Posterior cingulate gyrus (tissue), 11 donors: ENCODE measurements around the gene DYNC1I2.

Experiments
- DNase-seq, 10 donors: peaks; one replicate each; pipeline versions ENCODE4 v3.0.0 to v3.0.0-alpha.2; 2020 to 2021; ENCODE audit warnings: mixed read lengths in 3 of 10
- intact Hi-C: fragments of 100-400 bp; cut with DNase I; formaldehyde crosslinking; loops from one replicate; pipeline ENCODE4 v1.15.1; 2023

The DYNC1I2 gene

DNA sequence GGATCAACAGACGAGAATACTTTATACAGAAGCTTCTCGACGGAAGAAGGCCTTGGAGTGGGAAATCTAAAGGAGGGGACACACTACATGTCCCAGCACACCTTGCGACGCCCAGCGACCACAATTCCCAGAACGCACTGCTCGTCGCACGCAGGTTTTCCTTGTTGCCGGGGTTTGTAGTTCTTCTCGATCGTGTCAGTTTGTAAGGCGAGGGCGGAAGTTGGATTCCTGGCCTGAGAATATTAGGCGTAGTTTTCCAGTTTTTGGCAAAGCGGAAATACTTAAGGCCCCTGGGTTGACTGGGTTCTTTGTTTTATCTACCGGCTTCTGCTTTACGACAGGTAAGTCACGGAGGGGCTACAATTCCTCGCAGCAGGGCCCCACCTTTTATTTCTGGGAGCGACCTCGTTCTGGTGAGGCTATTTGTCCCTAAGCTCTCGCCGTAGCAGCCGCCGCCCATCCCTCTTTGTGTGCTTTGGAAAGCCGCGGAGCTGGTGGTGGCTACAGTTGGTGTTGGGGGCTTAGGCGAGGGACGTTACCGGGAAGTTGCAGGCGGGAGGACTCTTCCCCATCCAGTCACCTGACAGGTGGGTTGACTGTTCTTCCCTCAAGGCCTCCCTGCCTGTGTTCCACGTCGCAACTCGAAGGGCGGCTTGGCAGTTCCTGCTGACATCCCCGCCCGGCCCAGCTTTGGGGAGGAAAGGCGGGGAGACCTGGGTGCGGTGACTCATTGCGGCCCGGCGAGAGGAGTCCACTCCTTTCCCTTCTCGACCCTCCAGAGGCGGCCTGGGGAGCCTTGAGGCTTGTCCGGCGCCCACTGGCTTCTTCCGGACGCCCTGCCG lies at the start of gene DYNC1I2:
DYNC1I2 (plus strand) TSS at position 183 of the 842 bp plus-strand sequence. CDS start 2,687 bp downstream, outside the sequence.
- peak; percentile 88 to 99 (median 94) for DNase-seq
- intact Hi-C loops: loop anchor here (10.0 kb wide), 1 partner anchor 83 kb away; no protein-coding TSS in a partner anchor

DNA sequence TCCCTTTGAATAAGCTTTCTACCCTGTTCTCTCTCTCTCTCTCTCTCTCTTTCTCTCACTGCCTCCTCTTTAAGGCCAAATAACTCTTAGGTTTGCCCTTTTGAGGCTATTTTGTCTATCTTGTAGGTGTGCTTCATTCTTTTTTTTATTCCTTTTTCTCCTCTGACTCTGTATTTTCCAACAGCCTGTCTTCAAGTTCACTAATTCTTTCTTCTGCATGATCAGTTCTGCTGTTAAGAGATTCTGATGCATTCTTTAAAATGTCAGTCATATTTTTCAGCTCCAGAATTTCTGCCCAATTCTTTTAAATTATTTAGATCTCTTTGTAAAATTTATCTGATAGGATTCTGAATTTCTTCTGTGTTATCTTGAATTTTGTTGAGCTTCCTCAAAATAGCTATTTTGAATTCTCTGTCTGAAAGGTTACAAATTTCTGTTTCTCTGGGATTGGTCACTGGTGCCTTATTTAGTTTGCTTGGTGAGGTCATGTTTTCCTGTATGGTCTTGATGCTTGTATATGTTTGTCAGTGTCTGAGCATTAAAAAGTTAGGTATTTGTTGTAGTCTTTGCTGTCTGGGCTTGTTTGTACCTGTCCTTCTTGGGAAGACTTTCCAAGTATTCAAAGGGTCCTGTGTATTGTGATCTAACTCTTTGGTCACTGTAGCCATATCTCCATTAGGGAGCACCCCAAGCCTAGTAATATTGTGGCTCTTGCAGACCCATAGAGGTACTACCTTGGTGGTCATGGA lies 35.4 kb upstream of the DYNC1I2 start:
- no peak for DNase-seq
- intact Hi-C loops: no loop called here

DNA sequence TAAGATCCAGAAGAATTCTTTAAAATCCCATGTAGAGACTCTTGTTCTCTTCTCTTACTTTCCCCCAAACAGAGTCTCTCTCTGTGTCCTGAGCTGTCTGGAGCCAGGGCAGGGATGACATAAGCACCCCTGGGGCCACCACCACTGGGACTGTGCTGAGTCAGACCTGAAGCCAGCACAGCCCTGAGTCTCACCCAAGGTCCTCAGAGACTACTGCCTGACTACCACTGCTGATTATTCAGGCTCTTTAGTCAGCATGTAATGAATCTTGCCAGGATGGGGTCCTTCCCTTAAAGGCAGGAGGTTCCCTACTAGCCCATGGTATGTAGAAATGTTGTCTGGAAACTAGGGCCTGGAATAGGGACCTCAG lies 34.9 kb upstream of the DYNC1I2 start:
- intact Hi-C loops: no loop called here
- DNase-seq: no peak

DNA sequence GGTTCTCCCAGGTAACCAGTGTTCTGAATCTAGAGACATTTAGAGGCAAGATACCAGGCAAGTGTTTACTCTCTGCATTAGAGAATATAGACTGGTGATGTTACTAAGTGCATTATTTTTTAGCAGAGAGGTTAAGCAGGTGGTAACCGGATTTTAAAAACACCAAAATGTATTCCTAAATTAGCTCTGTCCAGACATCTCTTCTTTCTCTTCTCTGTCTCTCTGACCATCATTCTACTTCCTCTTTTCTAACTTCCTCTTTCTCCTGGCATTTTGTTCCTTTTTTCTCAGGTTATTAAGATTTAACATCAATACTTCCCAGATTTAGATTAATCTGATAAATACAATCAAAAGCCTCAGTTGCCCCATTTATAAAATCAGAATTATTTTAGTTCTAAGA lies 31.7 kb upstream of the DYNC1I2 start:
- DNase-seq: no peak
- intact Hi-C loops: no loop called here

DNA sequence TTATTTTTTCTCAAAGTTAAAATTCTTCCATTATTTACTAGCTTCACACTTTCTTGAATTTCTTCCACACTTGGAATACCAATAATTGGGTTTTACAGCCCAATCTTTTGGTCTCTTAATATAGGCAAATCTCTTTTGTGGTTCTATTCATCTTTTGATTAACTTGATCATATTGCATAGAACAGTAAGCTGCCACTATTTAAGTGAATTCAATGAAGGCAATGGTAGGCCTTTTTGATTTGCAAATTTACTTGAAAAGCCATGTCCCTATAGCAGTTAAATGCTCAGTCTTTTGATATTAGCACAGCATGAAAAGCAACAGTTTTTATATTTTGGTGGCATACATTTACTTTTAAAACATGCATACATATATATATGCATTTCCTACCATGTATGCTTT lies 20.2 kb upstream of the DYNC1I2 start:
- intact Hi-C loops: no loop called here
- no peak for DNase-seq

DNA sequence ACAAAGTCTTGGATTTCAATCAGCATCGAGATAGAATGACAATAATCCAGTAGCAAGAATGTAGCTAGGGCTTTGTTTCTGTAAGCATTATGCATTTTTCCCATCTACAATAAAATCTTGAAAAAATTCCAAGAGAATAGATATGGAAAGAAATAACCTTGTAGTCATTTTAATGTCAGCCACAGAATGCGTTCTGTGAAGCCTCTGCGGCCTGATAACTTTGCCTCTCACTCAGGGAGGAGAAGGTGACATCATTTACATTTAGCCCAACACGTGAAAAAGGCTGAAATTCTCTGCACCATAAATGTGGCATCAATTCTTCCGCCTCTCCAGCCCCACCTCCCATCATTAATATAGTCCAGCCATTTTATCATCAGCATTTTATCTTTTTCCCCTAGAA lies 19.1 kb upstream of the DYNC1I2 start:
- intact Hi-C loops: no loop called here
- DNase-seq: no peak

DNA sequence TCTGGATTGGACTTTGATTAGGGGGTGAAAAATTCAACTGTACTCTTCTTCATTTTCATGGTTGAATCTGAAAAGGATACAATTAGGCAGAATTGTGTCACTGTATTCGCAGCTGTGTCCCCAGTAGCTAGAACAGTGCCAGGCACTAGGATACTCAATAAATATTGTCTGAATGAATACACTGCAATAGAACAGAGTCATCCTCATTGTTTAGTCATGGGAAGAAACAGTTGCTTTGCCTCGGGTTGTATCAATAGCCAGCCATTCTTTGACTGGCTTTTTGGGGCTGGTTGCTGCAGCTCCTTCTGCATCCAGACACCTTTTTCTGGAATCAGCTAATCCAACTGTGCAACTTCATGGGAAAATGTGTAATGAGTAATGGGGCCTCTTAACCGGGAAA lies 18.1 kb upstream of the DYNC1I2 start:
- peak in 3 of 10 donors; percentile 5 to 22 (median 13) for DNase-seq
- intact Hi-C loops: no loop called here

DNA sequence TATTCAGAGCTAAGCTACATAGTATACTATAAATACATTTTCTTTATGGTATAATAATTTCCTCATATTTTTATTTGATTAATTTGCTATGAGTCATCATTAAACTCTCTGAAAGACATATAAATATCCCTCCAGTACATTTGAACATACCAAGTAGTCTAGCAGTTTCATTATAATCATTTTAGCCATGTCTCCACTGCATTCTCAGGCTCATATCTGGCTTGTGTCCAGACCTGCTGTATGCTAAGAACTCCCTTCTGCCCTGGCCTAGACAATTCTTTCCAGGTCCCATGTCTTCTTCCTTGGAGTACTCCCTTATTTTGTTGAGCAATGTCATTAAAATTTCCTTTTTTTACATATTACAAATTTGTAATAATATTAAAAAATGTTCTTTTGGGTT lies 16.6 kb upstream of the DYNC1I2 start:
- DNase-seq: no peak
- intact Hi-C loops: no loop called here

DNA sequence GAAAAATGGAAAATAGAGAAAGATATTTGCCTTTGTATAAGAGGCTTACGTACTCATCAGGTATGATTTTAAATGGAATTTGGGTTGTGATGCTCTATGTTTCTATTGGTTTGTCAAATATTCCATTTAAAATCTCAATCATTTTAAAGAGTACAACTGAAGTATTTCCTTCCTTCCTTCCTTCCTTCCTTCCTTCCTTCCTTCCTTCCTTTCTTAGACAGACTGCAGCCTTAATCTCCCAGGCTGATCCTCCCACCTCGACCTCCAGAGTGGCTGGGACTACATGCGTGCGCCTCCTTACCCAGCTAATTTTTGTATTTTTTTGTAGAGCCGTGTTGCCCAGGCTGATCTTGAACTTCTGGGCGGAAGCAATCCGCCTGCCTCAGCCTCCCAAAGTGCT lies 15.4 kb upstream of the DYNC1I2 start:
- no peak for DNase-seq
- intact Hi-C loops: no loop called here

DNA sequence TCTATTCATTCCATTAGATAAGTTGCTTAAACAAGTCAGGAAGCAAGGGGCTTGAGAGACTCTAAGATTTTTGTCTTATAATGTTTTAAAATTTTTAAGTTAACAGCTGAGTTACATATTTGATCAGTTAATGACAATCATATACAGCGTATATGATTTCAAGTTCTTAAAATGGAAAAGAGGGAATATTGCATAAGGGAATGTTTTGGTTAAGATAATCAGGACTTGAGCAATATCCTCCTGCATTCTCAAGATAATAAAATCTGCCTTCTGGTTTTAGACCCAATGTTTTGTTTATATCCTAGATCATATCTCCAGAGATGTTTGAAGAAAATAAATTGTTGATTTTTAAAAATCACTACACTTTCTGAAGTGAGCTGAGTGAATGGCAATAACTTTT lies 13.4 kb upstream of the DYNC1I2 start:
- intact Hi-C loops: no loop called here
- DNase-seq: no peak

DNA sequence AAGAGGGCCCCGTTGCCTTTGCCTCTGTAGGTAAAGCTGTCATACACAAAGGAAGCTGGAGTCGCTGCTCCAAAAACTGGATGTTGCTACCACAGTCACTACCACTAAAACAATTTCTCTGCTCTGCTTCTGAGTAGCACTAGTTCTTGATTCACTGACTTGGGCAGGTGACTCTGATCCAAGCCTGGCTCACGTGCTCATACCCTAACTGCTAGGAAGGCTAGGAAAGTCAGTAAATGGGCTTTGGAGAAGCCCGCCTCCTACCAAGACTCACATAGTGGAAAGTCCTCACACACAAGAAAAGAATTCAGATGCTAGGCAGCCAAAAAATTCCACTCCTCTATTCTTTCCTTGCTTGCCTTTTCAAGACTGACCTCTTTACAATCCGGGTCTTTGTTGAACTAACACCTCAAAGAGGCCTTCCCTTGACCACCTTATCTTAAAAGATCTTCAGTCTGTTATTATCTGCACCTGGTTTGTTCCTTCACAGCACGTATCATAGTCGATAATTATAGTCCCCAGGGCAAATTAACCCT lies 11.4 kb upstream of the DYNC1I2 start:
- intact Hi-C loops: no loop called here
- no peak for DNase-seq

DNA sequence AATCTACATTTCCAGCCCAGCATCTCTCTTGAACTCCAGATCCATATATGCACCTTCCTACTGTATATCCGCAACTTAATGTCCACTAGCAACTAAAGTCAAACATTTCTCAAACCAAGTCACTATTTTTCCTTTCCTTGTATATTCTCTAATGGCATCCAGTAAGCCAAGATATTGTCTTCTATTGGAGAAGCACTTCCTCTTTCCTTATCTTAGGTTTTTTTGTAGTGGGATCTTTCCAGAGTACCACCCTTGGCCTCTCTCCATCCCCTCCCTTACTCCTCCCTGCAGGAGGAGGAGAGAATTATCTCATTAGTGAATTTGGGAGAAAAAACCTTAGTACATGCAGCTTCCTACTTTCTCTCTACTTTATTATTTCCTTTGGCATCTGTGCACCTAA lies 8.7 kb upstream of the DYNC1I2 start:
- DNase-seq: no peak
- intact Hi-C loops: no loop called here

DNA sequence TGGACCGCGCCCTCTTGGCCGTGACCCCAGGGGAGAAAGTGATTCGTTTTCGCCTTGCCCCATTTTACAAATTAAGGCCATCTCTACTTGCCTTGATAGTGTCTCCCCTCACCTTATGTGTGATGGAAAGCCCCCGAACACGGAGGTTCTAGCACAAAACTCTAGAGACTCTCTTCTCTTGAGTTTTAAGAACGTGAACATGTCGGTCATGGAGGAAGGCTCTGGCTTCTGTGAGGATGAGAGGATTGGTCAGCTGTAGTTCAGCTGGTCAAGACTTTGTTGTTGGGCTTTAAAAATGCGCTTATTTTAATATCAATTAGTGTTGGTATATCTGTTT lies 828 bp downstream of the DYNC1I2 start:
- DNase-seq: peak in 1 of 10 donors; percentile 49
- intact Hi-C loops: loop anchor here (10.0 kb wide), 1 partner anchor 83 kb away; no protein-coding TSS in a partner anchor

DNA sequence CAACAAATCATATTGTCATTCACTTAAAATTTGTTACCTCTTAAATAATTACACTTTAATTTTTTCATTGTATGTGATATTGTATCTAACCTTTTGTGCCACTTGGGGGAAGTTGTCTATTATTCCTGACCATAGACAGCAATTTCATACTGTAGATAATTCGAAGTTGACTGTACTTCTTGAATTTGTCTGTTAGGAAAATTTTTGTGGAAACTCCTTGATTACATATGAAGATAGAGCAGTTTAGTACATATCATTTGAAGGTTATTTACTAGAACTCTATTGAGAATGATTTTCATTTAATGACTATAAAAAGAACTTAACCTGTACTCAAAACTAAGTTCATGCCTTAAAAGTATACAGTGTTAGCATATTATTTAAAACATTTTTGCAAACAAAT lies 5.1 kb downstream of the DYNC1I2 start:
- intact Hi-C loops: no loop called here
- no peak for DNase-seq

DNA sequence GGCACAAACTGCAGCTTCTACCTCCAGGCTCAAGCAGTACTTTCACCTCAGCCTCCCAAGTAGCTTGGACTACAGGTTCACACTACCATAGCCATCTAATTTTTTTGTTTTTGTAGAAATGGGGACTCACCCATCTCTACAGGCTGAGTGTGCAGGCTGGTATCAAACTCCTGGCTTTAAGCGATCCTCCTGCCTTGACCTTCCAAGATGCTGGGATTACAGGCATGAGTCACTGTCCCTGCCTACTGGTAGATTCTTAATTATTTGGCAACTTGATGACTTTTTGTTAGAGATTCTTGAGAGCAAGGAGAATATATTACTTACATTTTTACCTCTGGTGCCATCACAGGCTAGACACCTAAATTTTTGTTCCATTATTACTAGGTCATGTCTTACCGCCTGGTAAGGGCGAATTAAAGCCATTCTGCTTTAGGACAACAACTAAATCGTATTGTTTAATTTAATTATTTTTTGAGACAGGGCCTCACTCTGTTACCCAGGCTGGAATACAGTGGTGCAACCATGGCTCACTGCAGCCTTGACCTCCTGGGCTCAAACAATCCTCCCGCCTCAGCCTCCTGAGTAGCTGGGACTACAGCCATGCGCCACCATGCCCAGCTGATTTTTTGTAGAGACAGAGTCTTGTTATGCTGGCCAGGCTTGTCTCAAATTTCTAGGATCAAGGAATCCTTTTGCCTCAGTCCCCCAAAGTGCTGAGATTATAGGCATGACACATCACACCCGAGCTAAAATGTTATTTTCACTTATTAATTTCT lies 15.7 kb downstream of the DYNC1I2 start:
- no peak for DNase-seq
- intact Hi-C loops: loop anchor here (5.0 to 10.0 kb wide), 4 partner anchors 108 to 764 kb away; partner anchors contain the start of gene HAT1

DNA sequence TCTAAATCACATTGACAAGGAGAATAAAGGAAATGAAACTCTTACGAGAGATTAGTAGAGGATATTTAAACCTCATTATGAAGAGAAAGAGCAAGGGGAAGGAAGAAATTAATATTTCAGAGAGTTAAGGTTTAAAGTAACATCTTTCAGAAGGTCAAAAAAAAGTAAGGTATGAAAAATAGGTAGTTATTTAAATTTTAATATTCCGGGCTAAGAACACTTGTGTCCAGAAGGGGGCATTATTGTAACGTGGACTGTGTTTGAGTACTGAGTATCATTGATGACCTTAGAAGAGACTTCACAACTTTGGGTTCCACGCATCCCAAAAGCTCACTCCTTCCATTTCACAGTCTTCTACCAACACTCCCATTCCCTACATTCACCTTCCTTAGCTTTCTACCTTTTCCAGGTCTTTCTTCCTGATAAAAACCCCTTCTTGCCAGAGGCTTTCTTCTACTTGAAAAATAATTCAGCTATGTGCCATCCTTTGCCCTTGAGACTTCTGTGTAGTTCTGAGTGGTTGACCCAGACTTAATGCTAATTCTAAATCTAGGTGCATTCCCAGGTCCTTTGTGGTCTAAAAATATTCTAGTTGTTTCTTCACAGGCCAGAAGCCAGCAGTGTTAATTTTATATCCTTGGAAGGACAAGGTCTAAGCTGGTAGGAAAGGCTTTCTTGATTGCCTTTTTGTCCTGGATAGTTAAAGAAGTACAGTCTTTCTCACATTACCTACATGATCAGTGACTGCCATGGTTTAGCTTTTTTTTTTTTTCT lies 16.5 kb downstream of the DYNC1I2 start:
- intact Hi-C loops: loop anchor here (5.0 to 10.0 kb wide), 4 partner anchors 109 to 764 kb away; partner anchors contain the start of gene HAT1
- DNase-seq: no peak

DNA sequence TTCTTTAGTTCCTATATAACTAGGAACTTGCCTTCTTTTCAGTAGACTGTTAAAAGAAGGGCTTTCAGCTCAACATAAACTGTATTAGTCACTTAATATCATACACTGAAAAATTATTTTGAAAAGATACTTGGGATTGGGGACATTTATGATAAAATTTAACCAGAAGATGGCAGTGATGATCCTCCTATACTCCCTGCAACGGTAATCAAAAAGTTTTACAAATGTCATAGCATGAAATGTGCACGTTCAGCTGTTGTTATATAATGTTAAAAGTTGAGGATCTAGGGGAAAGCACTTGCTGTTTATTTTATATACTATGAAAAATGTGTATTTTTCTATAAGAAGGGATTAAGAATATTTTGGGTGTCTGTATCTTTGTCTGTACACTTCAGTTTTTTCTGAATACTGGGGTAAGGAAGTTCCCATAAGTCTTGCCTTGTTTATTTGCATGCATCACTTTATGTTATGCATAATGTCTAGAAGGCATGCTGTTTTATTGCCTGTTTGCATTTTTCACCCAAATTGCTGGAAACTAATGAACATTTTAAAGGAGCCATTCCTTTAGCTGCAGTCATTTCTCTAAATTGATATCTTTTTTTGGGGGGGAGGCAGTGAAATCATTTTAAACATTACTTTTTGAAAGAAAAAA lies 19.0 kb downstream of the DYNC1I2 start:
- no peak for DNase-seq
- intact Hi-C loops: loop anchor here (10.0 kb wide), 2 partner anchors 111 to 219 kb away; partner anchors contain the start of gene HAT1

DNA sequence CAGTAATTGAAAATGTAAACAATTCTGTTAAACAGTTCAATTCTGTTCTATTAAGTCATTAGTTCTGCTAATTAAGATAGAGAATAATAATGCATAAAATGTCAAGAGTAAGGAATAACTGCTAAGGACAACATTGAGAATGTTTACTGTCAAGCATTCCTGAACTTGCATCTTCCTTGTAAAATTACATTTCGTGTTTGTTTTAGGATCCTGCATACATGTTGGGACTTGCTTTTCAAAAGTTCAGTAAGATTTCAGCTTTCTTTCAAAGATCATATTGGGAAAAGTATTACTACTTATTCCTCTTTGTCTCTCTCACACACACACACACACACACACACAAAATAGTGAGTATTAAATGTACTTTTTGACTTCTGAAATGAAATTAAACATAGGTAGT lies 20.5 kb downstream of the DYNC1I2 start:
- DNase-seq: no peak
- intact Hi-C loops: loop anchor here (10.0 kb wide), 2 partner anchors 113 to 217 kb away; partner anchors contain the start of gene HAT1

DNA sequence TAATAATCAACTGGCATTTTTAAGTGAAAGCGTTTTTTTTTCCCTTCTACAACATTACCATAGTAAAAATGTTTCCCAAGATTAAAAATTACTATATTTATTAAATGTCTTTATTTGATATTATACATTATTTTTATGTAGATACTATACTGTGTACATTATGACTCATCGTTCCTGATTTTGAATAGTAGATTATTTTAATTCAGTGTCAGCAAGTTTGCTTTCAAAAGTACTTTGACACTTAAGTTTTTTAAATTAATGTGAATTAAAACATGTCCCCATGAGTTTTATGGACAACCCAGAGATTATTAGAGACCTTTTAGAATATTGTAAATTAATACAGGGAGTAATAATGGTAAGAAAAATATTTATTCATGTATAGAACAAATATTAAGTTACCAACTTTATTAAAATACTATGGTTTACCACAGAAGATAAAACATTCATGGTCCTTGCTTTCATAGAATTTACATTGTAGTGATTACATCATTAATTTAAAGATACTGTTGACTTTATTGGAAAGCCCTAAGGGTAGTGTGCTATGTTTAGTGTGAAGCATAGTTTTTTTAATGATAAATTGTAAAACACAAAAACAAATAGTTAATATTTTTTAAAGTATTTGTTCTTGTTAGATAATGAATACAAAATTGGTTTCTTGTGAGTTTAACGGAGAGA lies 21.9 kb downstream of the DYNC1I2 start:
- intact Hi-C loops: loop anchor here (10.0 kb wide), 2 partner anchors 114 to 216 kb away; partner anchors contain the start of gene HAT1

More for the DNA sequence above, 21.9 kb downstream of the DYNC1I2 start:
- no peak for DNase-seq
